Astrocyte of the spinal cord (primary cell): ENCODE results near the gene PTBP2.

Experiments used
- DNase-seq: peaks from one replicate; pipeline ENCODE4 v3.0.0; 2011; ENCODE audit warnings: low read depth, low spot score
- H3K4me3 ChIP-seq: 2 replicates; pipeline ENCODE4 v1.5.1; 2011; ENCODE audit warnings: low read depth, mild to moderate bottlenecking, low read length, moderate library complexity
- CTCF ChIP-seq: IDR thresholded peaks from 2 replicates; pipeline ENCODE4 v1.5.1; 2012; ENCODE audit warnings: low read depth, mild to moderate bottlenecking, low read length, inconsistent platforms
- in situ Hi-C: cut with HindIII; loops from 2 replicates; pipeline ENCODE4 v1.10.0; 2017; ENCODE audit warnings: low sequenced_read_pairs

The PTBP2 gene

GRCh38 chr1:96723377-96723776, 1.8 kb downstream of the PTBP2 start:
- peak overlapping the region; percentile 98 for H3K4me3 ChIP-seq

GRCh38 chr1:96723936-96724335, 2.4 kb downstream of the PTBP2 start:
- in situ Hi-C loops = no loop called here
- no peak for DNase-seq
- no peak overlapping the region for H3K4me3 ChIP-seq
- no peak for TF ChIP-seq CTCF

More at GRCh38 chr1:96723377-96723776, 1.8 kb downstream of the PTBP2 start:
- DNase-seq = no peak
- in situ Hi-C loops = no loop called here
- TF ChIP-seq CTCF = no peak

GRCh38 chr1:96727860-96728259, 6.3 kb downstream of the PTBP2 start:
- DNase-seq = no peak
- no peak overlapping the region for H3K4me3 ChIP-seq
- TF ChIP-seq CTCF = no peak
- in situ Hi-C loops = no loop called here

GRCh38 chr1:96730574-96731298, 9.2 kb downstream of the PTBP2 start:
- no peak overlapping the region for H3K4me3 ChIP-seq
- in situ Hi-C loops = no loop called here
- no peak for TF ChIP-seq CTCF
- no peak for DNase-seq

- no peak for DNase-seq
- H3K4me3 ChIP-seq = no peak overlapping the region
- no peak for TF ChIP-seq CTCF
- in situ Hi-C loops = no loop called here
Observed at GRCh38 chr1:96741335-96741734, 19.8 kb downstream of the PTBP2 start.

GRCh38 chr1:96746440-96747420, 25.1 kb downstream of the PTBP2 start:
- no peak for TF ChIP-seq CTCF
- in situ Hi-C loops = no loop called here
- no peak for DNase-seq
- H3K4me3 ChIP-seq = no peak overlapping the region
